Measurements from ENCODE around the gene TMEM11.

TMEM11 gene

DNA sequence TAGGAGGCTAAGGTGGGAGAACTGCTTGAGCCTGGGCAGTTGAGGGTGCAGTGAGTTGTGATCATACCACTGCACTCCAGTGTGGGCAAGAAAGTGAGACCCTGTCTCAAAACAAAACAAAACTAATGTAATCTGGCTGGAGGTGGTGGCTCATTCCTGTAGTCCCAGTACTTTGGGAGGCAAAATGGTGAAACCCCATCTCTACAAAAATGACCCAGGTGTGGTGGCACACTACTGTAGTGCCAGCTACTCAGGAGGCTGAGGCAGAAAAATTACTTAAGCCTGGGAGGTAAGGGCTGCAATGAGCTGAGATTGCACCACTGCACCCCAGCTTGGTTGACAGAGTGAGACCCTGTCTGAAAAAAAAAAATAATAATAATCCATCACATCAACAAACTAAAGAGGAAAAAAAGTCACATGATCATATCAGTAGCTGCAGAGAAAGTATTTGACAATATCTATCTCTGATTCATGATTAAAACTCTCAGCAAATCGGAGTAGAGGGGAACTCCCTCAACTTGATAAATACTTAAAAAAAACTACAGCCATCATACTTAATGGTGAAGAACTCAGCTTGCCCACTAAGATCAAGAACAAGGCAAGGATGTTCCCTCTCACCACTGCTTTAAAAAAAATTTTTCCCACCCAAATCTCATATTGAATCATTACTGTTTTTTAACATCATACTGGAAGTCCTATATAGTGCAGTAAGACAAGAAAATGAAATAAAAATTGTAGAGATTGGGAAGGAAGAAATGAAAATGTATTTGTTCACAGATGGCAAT, 56.2 kb downstream of the TMEM11 start:
- ATAC-seq: no peak

DNA sequence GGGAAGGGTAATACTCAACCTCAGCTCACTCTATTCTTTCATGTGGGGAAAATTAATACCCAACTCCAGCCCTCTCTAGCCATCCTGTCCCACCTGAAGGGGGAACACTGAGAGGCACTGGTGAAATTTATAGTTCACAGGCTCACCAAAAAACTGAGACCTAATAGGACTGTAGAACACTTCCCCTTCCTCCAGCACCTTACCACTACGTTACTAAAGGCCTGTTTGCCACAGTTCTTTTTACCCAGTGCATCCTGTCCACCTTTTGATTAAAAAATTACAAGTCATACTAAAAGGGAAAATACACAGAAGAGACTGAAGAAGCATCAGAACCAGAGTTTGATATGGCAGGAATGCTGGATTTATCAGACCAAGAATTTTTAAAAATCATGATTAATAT, 61.2 kb downstream of the TMEM11 start:
- no peak for ATAC-seq

DNA sequence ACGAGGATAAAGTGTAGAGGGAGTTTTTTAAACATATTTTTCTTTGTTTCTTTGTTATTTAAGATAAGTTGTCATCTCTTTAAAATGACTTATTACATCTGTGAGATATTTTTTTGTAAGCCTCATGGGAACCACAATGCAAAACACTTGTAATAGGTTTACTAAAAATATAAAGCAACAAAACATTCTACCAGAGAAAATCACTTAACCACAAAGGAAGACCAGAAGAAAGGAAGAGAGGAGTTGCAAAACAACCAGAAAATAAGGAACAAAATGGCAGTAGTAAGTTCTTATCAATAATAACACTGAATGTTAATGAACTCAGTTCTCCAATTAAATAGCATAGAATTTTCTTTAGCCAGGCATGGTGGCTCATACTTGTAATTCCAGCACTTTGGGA, 64.3 kb downstream of the TMEM11 start:
- no peak for ATAC-seq
